Transverse colon (tissue), 1 donor: ENCODE measurements around the gene PKMYT1.

Source experiments
- EP300 ChIP-seq: sonication (generic); formaldehyde crosslinking; IDR thresholded peaks from one replicate; pipeline ENCODE4 v1.6.1; 2017; ENCODE audit warnings: antibody characterized with exemption, low read depth
- POLR2A ChIP-seq: fragments of 450-650 bp; IDR thresholded peaks from one replicate; pipeline ENCODE4 v1.6.1; 2016; ENCODE audit warnings: antibody characterized with exemption, mild to moderate bottlenecking, moderate library complexity

GRCh38 chr16:3028716-3029319 lies 48.6 kb upstream of the PKMYT1 start:
- no peak for TF ChIP-seq EP300
- TF ChIP-seq POLR2A, result no peak
